GM12801 (cell line): ENCODE measurements around the gene KCTD4.

ENCODE experiments used
- TF ChIP-seq, protein P1 (sequence below): IDR thresholded peaks from one replicate; pipeline ENCODE4 v1.5.1; 2011; ENCODE audit warnings: control low read depth; ENCODE audit not compliant: insufficient read length; ENCODE audit errors: extremely low read depth

KCTD4 gene

DNA sequence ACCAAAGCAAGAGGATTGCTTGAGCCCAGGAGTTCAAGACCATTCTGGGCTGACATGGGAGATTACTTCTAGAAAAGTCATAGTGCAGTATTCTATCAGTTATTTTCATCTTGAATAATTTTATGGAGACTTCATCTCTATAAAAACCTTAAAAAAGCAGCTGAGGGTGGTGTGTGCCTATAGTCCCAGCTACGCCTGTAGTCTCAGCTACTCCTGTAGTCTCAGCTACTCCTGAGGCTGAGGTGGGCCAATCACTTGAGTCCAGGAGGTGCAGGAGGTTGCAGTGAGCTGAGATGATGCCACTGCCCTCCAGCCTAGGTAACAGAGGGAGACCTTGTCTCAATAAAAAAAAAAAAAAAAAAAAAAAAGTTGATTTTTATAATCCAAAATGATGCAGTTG, 22.1 kb upstream of the KCTD4 start:
- TF ChIP-seq, protein P1, sequence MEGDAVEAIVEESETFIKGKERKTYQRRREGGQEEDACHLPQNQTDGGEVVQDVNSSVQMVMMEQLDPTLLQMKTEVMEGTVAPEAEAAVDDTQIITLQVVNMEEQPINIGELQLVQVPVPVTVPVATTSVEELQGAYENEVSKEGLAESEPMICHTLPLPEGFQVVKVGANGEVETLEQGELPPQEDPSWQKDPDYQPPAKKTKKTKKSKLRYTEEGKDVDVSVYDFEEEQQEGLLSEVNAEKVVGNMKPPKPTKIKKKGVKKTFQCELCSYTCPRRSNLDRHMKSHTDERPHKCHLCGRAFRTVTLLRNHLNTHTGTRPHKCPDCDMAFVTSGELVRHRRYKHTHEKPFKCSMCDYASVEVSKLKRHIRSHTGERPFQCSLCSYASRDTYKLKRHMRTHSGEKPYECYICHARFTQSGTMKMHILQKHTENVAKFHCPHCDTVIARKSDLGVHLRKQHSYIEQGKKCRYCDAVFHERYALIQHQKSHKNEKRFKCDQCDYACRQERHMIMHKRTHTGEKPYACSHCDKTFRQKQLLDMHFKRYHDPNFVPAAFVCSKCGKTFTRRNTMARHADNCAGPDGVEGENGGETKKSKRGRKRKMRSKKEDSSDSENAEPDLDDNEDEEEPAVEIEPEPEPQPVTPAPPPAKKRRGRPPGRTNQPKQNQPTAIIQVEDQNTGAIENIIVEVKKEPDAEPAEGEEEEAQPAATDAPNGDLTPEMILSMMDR = no peak

DNA sequence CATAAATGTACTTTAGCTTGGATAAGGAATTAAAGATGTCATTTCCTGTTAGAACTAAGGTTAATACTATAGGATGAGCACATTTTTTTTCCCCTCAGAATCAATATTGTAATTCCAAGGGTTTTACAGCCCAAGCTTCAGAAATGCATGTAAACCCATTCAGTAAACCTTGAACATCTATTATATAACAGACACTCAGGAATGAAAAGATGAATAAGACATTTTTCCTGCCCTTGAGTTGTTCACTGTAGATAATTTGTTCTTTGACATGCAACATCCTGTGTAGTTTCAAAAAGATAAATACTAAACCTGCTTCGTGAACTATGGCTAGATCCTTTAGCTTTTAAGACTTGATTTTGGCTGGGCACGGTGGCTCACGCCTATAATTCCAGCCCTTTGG, 21.7 kb upstream of the KCTD4 start:
- TF ChIP-seq, protein P1 = no peak

DNA sequence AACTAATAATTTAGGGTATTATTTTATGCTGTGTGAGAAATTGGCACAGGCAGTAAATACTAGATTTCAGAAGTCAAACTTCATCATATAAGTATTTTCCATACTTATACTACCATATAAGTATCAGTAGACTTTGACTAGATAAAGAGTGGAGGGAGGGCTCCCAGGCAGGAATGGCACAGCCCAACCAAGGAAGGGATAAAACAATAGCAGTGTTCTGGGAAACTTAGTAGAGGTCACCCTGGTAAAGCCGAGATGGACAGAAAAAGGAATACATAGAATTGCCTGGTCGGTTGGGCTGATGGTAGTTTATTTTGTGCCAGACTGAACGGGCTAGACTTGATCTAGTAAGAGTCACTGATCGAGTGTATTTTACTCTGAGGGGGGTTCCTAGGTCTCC, 19.6 kb upstream of the KCTD4 start:
- TF ChIP-seq, protein P1 = no peak

DNA sequence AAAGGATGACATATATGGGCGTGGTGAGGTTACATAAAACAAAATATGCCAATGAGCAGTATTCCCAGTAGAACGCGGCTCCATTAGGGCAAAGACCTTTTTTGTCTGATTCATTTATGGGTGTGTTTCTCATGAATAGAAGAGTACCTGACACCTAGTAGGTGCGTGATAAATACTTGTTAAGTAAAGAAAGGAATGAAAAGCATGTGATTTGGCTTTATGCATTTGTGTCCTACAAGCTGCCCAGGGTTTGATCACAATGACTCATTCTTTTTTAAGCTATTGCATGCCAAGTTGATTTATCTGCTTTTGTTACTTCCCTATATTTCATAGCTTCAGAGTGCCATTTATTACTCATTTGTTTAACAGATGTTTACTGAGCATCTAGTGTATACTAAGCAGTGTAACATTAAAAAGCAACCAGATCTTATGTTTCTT, 19.1 kb upstream of the KCTD4 start:
- TF ChIP-seq, protein P1 = no peak

DNA sequence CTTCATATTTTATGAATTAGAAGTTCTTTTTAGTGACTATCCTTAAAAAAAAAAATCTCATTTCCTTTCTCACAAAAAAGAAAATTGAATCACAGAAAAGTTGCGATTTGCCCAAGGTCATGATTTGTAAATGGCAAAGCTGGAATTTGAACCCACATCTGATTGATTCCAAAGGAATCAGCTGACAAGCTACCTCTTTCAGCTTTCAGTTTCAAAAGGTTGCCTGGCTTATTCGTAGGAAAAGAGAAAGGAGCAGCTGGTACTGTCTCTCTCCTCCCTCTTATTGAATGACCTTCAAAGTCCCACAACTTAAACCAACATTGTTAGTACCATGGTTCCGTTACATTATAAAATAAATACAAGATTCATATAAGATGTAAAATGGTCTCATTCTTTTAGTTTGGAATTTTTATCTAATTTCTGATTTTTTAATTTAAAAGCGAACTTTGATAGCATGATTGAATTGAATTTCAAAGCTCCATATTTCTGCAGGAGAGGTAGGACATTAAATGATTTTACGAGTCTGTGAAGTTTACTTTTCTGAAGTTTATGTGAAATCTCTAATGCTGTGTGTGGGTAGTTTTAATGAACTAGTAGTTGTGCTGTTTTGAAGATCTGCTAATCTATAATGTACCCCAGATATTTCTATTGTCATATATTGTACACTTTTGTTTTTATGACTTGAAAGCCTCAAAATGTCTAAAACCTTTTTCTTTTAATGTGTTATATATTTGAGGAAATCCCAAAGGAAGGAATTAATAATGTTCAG, 18.5 kb upstream of the KCTD4 start:
- TF ChIP-seq, protein P1 = no peak

DNA sequence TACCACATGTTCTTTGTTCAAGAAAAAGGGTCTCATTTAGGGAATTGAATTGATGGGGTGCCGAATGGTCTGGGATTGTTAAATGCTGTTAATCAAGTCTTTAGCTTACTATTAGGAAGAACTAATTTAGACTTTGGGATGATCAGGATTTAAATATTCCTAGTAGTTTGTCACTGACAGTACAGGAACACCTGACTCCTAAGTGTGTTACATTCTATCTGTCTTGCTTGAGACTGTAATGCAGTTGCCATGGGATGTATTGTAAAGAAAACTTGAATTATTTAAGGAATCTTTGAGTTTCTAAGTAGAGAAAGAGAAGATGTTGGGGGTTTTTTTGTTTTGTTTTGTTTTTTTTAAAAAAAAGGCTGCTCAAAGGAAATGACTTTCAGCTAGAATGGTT, 17.8 kb upstream of the KCTD4 start:
- TF ChIP-seq, protein P1 = no peak

DNA sequence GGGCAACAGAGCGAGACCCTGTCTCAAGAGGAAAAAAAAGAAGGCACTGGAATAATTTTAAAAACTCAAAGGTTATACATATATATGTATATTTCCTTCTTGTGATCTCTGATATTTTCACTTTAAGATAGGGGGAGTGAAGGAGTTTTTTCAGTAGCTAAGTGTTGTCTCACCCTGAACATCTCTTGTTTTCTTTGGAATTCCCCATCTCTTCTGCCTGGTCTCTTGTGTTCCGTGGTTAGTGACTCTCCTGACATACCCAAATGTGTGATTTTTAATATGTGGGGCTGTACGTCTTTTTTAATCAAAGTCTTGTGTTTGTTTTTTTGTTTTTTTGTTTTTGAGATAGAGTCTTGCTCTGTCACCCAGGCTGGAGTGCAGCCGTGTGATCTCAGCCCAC, 15.3 kb upstream of the KCTD4 start:
- TF ChIP-seq, protein P1 = no peak
